T-helper 2 cell treated with Interferon-gamma antibody and Interleukin-4, amounts not matched to agents 5 μg/mL and 100 μg/mL, for 36 hours (primary cell): ENCODE data around the gene TEX11.
"Not testable (repeated sequence)": the region's sequence is repeated elsewhere in the genome, so short reads cannot be mapped to it uniquely, and the experiment has no call there.

ENCODE experiments used
- DNase-seq: peaks from one replicate; pipeline ENCODE4 v3.0.0; 2021; ENCODE audit warnings: low spot score
- H3K27ac Mint-ChIP-seq: one replicate; pipeline ENCODE4 v1.8.0; 2021; ENCODE audit warnings: mild to moderate bottlenecking, mixed read lengths
- H3K27me3 Mint-ChIP-seq: one replicate; pipeline ENCODE4 v1.8.0; 2021; ENCODE audit warnings: low read depth, mixed read lengths
- H3K36me3 Mint-ChIP-seq: one replicate; pipeline ENCODE4 v1.8.0; 2021; ENCODE audit warnings: low read depth, mixed read lengths
- H3K4me1 Mint-ChIP-seq: one replicate; pipeline ENCODE4 v1.8.0; 2021; ENCODE audit warnings: low read depth, mixed read lengths
- H3K4me3 Mint-ChIP-seq: one replicate; pipeline ENCODE4 v1.8.0; 2022; ENCODE audit warnings: mild to moderate bottlenecking, moderate library complexity, mixed read lengths
- H3K9me3 Mint-ChIP-seq: one replicate; pipeline ENCODE4 v1.8.0; 2021; ENCODE audit warnings: mixed read lengths

TEX11 gene

GRCh38 chrX:70694339-70695122 is 214.0 kb downstream of the TEX11 start:
- no peaks in the 10 kb centered on the region for H3K27me3 Mint-ChIP-seq
- no peaks in the 10 kb centered on the region for H3K36me3 Mint-ChIP-seq
- no peak overlapping the region for H3K4me3 Mint-ChIP-seq

GRCh38 chrX:70679455-70679854 is 229.1 kb downstream of the TEX11 start:
- not testable (repeated sequence) for H3K9me3 Mint-ChIP-seq, H3K27ac Mint-ChIP-seq, H3K4me1 Mint-ChIP-seq, H3K36me3 Mint-ChIP-seq, H3K27me3 Mint-ChIP-seq, DNase-seq, H3K4me3 Mint-ChIP-seq

More at GRCh38 chrX:70694339-70695122, 214.0 kb downstream of the TEX11 start:
- DNase-seq, result no peak
- Mint-ChIP-seq H3K27ac (no peak overlapping the region), H3K9me3 (no peaks in the 10 kb centered on the region), H3K4me1 (no peaks in the 10 kb centered on the region)

GRCh38 chrX:70675284-70675683 is 233.2 kb downstream of the TEX11 start:
- H3K27me3 Mint-ChIP-seq, result no peaks in the 10 kb centered on the region
- H3K4me3 Mint-ChIP-seq, result no peak overlapping the region
- peaks cover 8% of the 10 kb centered on the region for H3K4me1 Mint-ChIP-seq
- no peaks in the 10 kb centered on the region for H3K36me3 Mint-ChIP-seq
- H3K27ac Mint-ChIP-seq, result no peak overlapping the region
- H3K9me3 Mint-ChIP-seq, result peaks cover 7% of the 10 kb centered on the region
- no peak for DNase-seq

DNA sequence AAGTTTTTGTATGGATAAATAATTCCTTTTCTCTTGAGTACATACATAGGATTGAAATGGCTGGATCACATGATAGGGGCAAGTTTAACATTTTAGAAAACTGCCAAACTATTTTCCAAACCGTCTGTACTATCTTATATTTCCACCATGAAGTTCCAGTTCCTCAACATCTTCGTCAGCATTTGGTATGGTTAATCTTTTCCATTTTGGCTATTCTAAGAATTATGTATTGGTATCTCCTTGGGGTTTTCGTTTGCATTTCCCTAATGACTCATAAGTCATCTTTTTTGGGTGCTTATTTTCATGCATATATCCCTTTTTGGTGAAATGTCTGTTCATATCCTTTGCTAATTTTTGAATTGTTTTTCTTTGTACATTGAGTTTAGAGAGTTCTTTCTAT is 236.2 kb downstream of the TEX11 start:
- Mint-ChIP-seq H3K36me3 (no peaks in the 10 kb centered on the region), H3K27ac (peak overlapping the region; percentile 20)

DNA sequence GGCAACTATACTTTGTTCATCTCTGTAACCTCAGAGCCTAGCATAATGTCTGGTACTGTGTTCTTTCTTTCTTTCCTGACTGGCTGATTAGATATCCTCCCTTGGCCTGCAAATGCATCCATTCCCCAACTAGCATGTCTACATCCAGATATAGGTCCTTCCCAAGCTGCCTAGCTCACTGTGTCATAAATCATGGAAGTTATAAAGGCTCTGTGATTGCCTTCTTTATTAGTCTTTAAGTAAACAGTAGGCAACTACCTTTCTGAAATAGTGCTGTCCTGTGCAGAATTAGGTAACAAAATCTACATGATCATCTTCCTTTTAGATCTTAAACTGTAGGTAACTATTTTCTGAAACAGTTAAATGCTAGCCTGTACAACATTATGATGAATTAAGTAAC is 239.4 kb downstream of the TEX11 start:
- Mint-ChIP-seq H3K36me3 (no peaks in the 10 kb centered on the region), H3K9me3 (peaks cover 6% of the 10 kb centered on the region), H3K4me1 (peaks cover 4% of the 10 kb centered on the region)

More for the DNA sequence above, 236.2 kb downstream of the TEX11 start:
- H3K9me3 Mint-ChIP-seq, result peaks cover 7% of the 10 kb centered on the region
- no peak overlapping the region for H3K4me3 Mint-ChIP-seq
- H3K27me3 Mint-ChIP-seq, result no peaks in the 10 kb centered on the region
- no peak for DNase-seq
- peaks cover 8% of the 10 kb centered on the region for H3K4me1 Mint-ChIP-seq

DNA sequence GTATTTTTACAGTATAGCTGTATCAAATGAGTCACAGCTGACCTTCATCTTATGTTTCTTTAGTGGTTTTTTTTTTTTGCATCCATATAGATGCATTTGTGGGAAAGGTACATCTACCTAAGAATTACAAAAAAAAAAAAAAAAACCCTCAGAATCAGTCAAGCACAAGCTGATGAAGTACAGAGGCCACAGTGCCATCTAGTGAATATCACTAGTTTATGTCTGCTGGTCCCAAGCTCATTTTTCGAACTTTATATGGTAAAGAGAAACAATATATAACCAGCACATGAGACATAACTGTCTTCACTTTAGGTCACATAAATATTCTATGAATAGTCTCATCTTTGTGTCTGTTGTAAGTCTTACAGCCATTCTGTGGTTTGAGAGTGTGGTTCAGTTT is 243.8 kb downstream of the TEX11 start:
- DNase-seq, result no peak
- Mint-ChIP-seq H3K4me1 (no peaks in the 10 kb centered on the region), H3K36me3 (no peaks in the 10 kb centered on the region), H3K4me3 (no peak overlapping the region), H3K27me3 (no peaks in the 10 kb centered on the region), H3K27ac (no peak overlapping the region), H3K9me3 (no peaks in the 10 kb centered on the region)

More for the DNA sequence above, 239.4 kb downstream of the TEX11 start:
- no peak overlapping the region for H3K4me3 Mint-ChIP-seq
- no peaks in the 10 kb centered on the region for H3K27me3 Mint-ChIP-seq
- no peak overlapping the region for H3K27ac Mint-ChIP-seq
- no peak for DNase-seq

GRCh38 chrX:70661124-70661523 is 247.4 kb downstream of the TEX11 start:
- H3K27me3 Mint-ChIP-seq, H3K9me3 Mint-ChIP-seq: not testable (repeated sequence)

GRCh38 chrX:70657546-70657945 is 251.0 kb downstream of the TEX11 start:
- not testable (repeated sequence) for H3K4me3 Mint-ChIP-seq

More at GRCh38 chrX:70661124-70661523, 247.4 kb downstream of the TEX11 start:
- H3K36me3 Mint-ChIP-seq, DNase-seq, H3K4me1 Mint-ChIP-seq, H3K27ac Mint-ChIP-seq, H3K4me3 Mint-ChIP-seq: not testable (repeated sequence)

DNA sequence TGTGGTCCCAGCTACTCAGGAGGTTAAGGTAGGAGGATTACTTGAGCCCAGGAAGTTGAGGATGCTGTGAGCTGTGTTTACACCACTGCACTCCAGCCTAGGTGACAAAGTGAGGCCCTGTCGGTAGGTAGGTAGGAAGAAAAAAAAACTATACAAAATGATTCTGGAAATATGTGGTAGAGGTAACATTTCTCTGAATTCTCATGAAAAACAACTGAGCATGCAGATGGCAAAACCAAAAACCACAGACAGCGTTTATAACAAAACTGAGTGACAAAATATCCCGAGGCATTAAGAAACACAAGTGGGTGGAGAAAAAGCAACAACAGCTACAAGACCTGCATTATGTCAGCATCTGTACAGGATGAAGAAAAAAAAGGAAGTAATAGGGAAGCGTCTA is 252.2 kb downstream of the TEX11 start:
- Mint-ChIP-seq H3K4me1 (peaks cover 7% of the 10 kb centered on the region), H3K27me3 (peaks cover 3% of the 10 kb centered on the region), H3K27ac (peak overlapping the region; percentile 76), H3K4me3 (peak overlapping the region; percentile 28), H3K36me3 (no peaks in the 10 kb centered on the region), H3K9me3 (no peaks in the 10 kb centered on the region)
- DNase-seq, result no peak

More at GRCh38 chrX:70657546-70657945, 251.0 kb downstream of the TEX11 start:
- H3K27ac Mint-ChIP-seq, H3K27me3 Mint-ChIP-seq, DNase-seq, H3K9me3 Mint-ChIP-seq, H3K4me1 Mint-ChIP-seq, H3K36me3 Mint-ChIP-seq: not testable (repeated sequence)

- not testable (repeated sequence) for DNase-seq, H3K9me3 Mint-ChIP-seq, H3K4me3 Mint-ChIP-seq, H3K27me3 Mint-ChIP-seq, H3K36me3 Mint-ChIP-seq, H3K27ac Mint-ChIP-seq, H3K4me1 Mint-ChIP-seq
These were observed 260.6 kb downstream of the TEX11 start for GRCh38 chrX:70647910-70648309.

DNA sequence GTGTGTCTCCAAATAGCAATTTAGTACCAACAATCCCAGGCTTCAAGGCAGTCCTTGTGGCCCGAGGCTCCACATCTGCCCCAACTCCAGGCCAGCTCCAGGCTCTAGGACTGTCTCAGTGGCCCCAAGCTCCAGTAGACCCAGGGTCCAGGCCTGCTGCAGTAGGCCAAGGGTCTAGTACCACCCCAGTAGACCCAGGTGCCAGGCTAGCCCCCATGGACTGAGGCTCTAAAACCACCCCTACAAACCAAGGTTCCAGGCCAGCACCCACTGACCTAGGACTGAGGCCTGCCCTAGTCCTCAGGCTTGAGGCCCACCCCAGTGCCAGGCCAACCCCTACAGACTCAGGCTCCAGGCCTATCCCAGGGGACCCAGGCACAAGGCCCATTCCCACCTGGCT is 272.3 kb downstream of the TEX11 start:
- Mint-ChIP-seq H3K36me3 (no peaks in the 10 kb centered on the region), H3K27me3 (no peaks in the 10 kb centered on the region), H3K27ac (no peak overlapping the region), H3K4me1 (no peaks in the 10 kb centered on the region), H3K9me3 (peaks cover 4% of the 10 kb centered on the region), H3K4me3 (no peak overlapping the region)
- DNase-seq, result no peak

GRCh38 chrX:70635669-70636068 is 272.8 kb downstream of the TEX11 start:
- H3K4me1 Mint-ChIP-seq, result no peaks in the 10 kb centered on the region
- H3K36me3 Mint-ChIP-seq, result no peaks in the 10 kb centered on the region
- H3K27me3 Mint-ChIP-seq, result no peaks in the 10 kb centered on the region
- H3K27ac Mint-ChIP-seq, result no peak overlapping the region
- no peak for DNase-seq
- H3K9me3 Mint-ChIP-seq, result peaks cover 4% of the 10 kb centered on the region
- H3K4me3 Mint-ChIP-seq, result no peak overlapping the region

DNA sequence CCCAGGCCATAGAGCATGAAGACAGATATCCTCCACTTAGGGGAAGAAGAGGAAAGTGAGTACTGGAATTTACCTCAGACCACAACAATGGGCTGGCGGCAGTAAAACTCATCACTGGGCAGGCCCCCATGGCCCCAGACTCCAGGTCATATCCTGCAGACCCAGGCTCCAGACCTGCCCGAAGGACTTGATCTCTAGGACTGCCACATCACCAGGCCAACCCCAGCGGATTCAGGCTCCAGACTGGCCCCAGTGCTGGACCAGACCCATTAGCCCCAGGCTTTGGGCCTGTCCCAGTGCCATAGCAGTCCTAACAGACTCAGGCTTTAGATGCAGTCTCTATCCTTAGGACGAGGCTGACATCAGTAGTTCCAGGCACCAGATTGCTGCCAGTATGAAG is 273.3 kb downstream of the TEX11 start:
- peaks cover 4% of the 10 kb centered on the region for H3K9me3 Mint-ChIP-seq
- no peak overlapping the region for H3K27ac Mint-ChIP-seq
- H3K4me3 Mint-ChIP-seq, result no peak overlapping the region
- H3K4me1 Mint-ChIP-seq, result no peaks in the 10 kb centered on the region
- DNase-seq, result no peak
- no peaks in the 10 kb centered on the region for H3K36me3 Mint-ChIP-seq
- H3K27me3 Mint-ChIP-seq, result no peaks in the 10 kb centered on the region

GRCh38 chrX:70621743-70622142 is 286.8 kb downstream of the TEX11 start:
- Mint-ChIP-seq H3K9me3 (no peaks in the 10 kb centered on the region), H3K4me1 (peaks cover 3% of the 10 kb centered on the region), H3K36me3 (no peaks in the 10 kb centered on the region), H3K4me3 (no peak overlapping the region), H3K27me3 (peaks cover 4% of the 10 kb centered on the region), H3K27ac (no peak overlapping the region)
- no peak for DNase-seq

DNA sequence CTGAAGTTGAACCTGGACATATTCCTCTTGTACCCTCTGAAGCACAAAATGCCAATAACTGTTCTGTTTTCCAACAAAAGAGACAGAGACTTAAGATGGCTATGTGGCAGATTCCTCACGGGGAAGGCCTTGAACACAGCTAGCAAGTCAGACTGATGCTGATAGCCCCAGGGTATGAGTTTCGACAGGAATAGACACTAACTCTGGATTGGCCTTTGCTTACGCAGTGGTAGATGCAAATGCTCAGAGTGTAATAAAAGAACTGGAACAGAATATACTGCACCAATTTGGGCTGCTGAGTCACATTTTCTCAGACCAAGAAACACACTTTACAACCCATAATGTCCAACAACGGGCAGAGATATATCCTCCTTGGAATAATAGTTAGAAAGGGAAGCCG is 290.0 kb downstream of the TEX11 start:
- DNase-seq, result no peak
- Mint-ChIP-seq H3K4me3 (no peak overlapping the region), H3K27me3 (peaks cover 8% of the 10 kb centered on the region), H3K4me1 (no peaks in the 10 kb centered on the region), H3K27ac (no peak overlapping the region), H3K9me3 (no peaks in the 10 kb centered on the region), H3K36me3 (no peaks in the 10 kb centered on the region)
